ENCODE measurements around the gene CD44.
"Not testable (repeated sequence)": the region's sequence is repeated elsewhere in the genome, so short reads cannot be mapped to it uniquely, and the experiment has no call there.

The CD44 gene

GRCh38 chr11:35105319-35106079, 33.5 kb upstream of the CD44 start:
- no peaks in the 10 kb centered on the region for H4K20me1 ChIP-seq (ENCODE audit: insufficient read depth, low read length)
- no peak overlapping the region for H3K4me3 ChIP-seq (ENCODE audit: low read depth, low read length, poor library complexity, severe bottlenecking)
- no peaks in the 10 kb centered on the region for H3K4me1 ChIP-seq (ENCODE audit: insufficient read depth, low read length, severe bottlenecking)
- H3K27me3 ChIP-seq (ENCODE audit: insufficient read depth, low read length) = no peaks in the 10 kb centered on the region
- H3K9me2 ChIP-seq (ENCODE audit: low read depth, low read length) = no peaks in the 10 kb centered on the region
- no peak overlapping the region for H2AFZ ChIP-seq (ENCODE audit: low read length)
- H3K9ac ChIP-seq (ENCODE audit: low read length) = no peak overlapping the region
- H3K9me3 ChIP-seq (ENCODE audit: low read length) = no peaks in the 10 kb centered on the region
- H3F3A ChIP-seq (ENCODE audit: insufficient read depth, low read length) = no peaks in the 10 kb centered on the region
- H3K27ac ChIP-seq (ENCODE audit: low read depth, low read length, poor library complexity, severe bottlenecking) = no peak overlapping the region
- no peak for TF ChIP-seq EZH2 (IDR thresholded peaks at IDR 0.05; ENCODE audit: borderline replicate concordance, low read length)
- TF ChIP-seq, protein P1, sequence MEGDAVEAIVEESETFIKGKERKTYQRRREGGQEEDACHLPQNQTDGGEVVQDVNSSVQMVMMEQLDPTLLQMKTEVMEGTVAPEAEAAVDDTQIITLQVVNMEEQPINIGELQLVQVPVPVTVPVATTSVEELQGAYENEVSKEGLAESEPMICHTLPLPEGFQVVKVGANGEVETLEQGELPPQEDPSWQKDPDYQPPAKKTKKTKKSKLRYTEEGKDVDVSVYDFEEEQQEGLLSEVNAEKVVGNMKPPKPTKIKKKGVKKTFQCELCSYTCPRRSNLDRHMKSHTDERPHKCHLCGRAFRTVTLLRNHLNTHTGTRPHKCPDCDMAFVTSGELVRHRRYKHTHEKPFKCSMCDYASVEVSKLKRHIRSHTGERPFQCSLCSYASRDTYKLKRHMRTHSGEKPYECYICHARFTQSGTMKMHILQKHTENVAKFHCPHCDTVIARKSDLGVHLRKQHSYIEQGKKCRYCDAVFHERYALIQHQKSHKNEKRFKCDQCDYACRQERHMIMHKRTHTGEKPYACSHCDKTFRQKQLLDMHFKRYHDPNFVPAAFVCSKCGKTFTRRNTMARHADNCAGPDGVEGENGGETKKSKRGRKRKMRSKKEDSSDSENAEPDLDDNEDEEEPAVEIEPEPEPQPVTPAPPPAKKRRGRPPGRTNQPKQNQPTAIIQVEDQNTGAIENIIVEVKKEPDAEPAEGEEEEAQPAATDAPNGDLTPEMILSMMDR (IDR thresholded peaks at IDR 0.05; ENCODE audit: low read length) = no peak
- H3K79me2 ChIP-seq (ENCODE audit: insufficient read depth, low read length) = no peaks in the 10 kb centered on the region
- no peaks in the 10 kb centered on the region for H3K36me3 ChIP-seq (ENCODE audit: insufficient read depth, low read length)
- H3K4me2 ChIP-seq (ENCODE audit: low read length) = no peak overlapping the region

DNA sequence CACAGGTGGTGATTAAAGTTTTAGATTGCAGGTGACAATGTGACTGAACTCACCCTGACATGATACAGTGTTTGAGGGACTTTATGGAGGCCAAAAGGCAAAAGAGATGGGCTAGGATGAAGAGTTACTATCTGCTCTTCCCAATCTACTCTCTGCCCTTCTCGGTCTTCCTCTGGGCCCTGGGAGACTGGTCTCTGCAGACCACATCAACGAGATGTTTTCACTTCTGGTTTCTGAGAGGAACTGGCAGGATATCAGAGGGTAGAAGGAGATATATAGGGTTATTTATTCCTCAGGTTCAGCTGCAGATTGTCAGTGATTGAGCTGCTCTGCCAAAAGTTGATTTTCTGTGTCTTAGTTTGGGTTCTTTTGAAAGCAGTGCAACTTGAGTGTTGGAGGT, 32.4 kb upstream of the CD44 start:
- no peak overlapping the region for H3K27ac ChIP-seq (ENCODE audit: low read depth, low read length, poor library complexity, severe bottlenecking)
- no peaks in the 10 kb centered on the region for H3K79me2 ChIP-seq (ENCODE audit: insufficient read depth, low read length)
- no peak overlapping the region for H2AFZ ChIP-seq (ENCODE audit: low read length)
- H3F3A ChIP-seq (ENCODE audit: insufficient read depth, low read length) = no peaks in the 10 kb centered on the region
- TF ChIP-seq, protein P1 (IDR thresholded peaks at IDR 0.05; ENCODE audit: low read length) = no peak
- no peak for TF ChIP-seq EZH2 (IDR thresholded peaks at IDR 0.05; ENCODE audit: borderline replicate concordance, low read length)
- no peaks in the 10 kb centered on the region for H4K20me1 ChIP-seq (ENCODE audit: insufficient read depth, low read length)
- no peaks in the 10 kb centered on the region for H3K36me3 ChIP-seq (ENCODE audit: insufficient read depth, low read length)
- H3K4me3 ChIP-seq (ENCODE audit: low read depth, low read length, poor library complexity, severe bottlenecking) = no peak overlapping the region
- no peaks in the 10 kb centered on the region for H3K27me3 ChIP-seq (ENCODE audit: insufficient read depth, low read length)
- H3K9me3 ChIP-seq (ENCODE audit: low read length) = no peaks in the 10 kb centered on the region
- H3K4me1 ChIP-seq (ENCODE audit: insufficient read depth, low read length, severe bottlenecking) = no peaks in the 10 kb centered on the region
- H3K4me2 ChIP-seq (ENCODE audit: low read length) = no peak overlapping the region
- H3K9me2 ChIP-seq (ENCODE audit: low read depth, low read length) = no peaks in the 10 kb centered on the region
- no peak overlapping the region for H3K9ac ChIP-seq (ENCODE audit: low read length)

GRCh38 chr11:35107861-35108260, 31.1 kb upstream of the CD44 start:
- no peak for TF ChIP-seq EZH2 (IDR thresholded peaks at IDR 0.05; ENCODE audit: borderline replicate concordance, low read length)
- TF ChIP-seq, protein P1 (IDR thresholded peaks at IDR 0.05; ENCODE audit: low read length) = no peak
- H3K27me3 ChIP-seq (ENCODE audit: insufficient read depth, low read length) = no peaks in the 10 kb centered on the region
- no peak overlapping the region for H3K9ac ChIP-seq (ENCODE audit: low read length)
- H3F3A ChIP-seq (ENCODE audit: insufficient read depth, low read length) = no peaks in the 10 kb centered on the region
- H3K4me2 ChIP-seq (ENCODE audit: low read length) = no peak overlapping the region
- H4K20me1 ChIP-seq (ENCODE audit: insufficient read depth, low read length) = no peaks in the 10 kb centered on the region
- H3K4me3 ChIP-seq (ENCODE audit: low read depth, low read length, poor library complexity, severe bottlenecking) = no peak overlapping the region
- H3K79me2 ChIP-seq (ENCODE audit: insufficient read depth, low read length) = no peaks in the 10 kb centered on the region
- H3K36me3 ChIP-seq (ENCODE audit: insufficient read depth, low read length) = no peaks in the 10 kb centered on the region
- no peaks in the 10 kb centered on the region for H3K9me3 ChIP-seq (ENCODE audit: low read length)
- H2AFZ ChIP-seq (ENCODE audit: low read length) = no peak overlapping the region
- no peaks in the 10 kb centered on the region for H3K9me2 ChIP-seq (ENCODE audit: low read depth, low read length)
- no peaks in the 10 kb centered on the region for H3K4me1 ChIP-seq (ENCODE audit: insufficient read depth, low read length, severe bottlenecking)
- no peak overlapping the region for H3K27ac ChIP-seq (ENCODE audit: low read depth, low read length, poor library complexity, severe bottlenecking)

DNA sequence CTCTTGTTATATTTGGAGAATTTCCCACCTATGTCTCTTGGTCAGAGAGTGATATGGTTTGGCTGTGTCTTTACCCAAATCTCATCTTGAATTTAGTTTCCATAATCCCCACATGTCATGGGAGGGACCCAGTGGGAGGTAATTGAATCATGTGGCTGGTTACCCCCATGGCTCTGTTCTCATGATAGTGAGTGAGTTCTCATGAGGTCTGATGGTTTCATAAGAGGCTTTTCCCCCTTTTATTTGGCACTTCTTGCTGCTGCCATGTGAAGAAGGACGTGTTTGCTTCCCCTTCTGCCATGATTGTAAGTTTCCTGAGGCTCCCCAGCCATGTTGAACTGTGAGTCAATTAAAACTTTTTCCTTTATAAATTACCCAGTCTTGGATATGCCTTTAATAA, 30.6 kb upstream of the CD44 start:
- not testable (repeated sequence) for H4K20me1 ChIP-seq (ENCODE audit: insufficient read depth, low read length); H3K9me3 ChIP-seq (ENCODE audit: low read length); H2AFZ ChIP-seq (ENCODE audit: low read length); H3F3A ChIP-seq (ENCODE audit: insufficient read depth, low read length); H3K9me2 ChIP-seq (ENCODE audit: low read depth, low read length); H3K9ac ChIP-seq (ENCODE audit: low read length); H3K4me1 ChIP-seq (ENCODE audit: insufficient read depth, low read length, severe bottlenecking); H3K4me2 ChIP-seq (ENCODE audit: low read length); H3K4me3 ChIP-seq (ENCODE audit: low read depth, low read length, poor library complexity, severe bottlenecking); H3K79me2 ChIP-seq (ENCODE audit: insufficient read depth, low read length); H3K27me3 ChIP-seq (ENCODE audit: insufficient read depth, low read length); H3K27ac ChIP-seq (ENCODE audit: low read depth, low read length, poor library complexity, severe bottlenecking); H3K36me3 ChIP-seq (ENCODE audit: insufficient read depth, low read length)
